ENCODE results near the gene STX2. TPM values are rescaled to one million over a fixed set of nuclear protein-coding genes. Genes with fewer than 3 reads are reported as not detected.
"Not testable (repeated sequence)": the region's sequence is repeated elsewhere in the genome, so short reads cannot be mapped to it uniquely, and the experiment has no call there.

Gene STX2
- total RNA-seq, 2 experiments from 2014 or later: 13.4 to 14.1 TPM

DNA sequence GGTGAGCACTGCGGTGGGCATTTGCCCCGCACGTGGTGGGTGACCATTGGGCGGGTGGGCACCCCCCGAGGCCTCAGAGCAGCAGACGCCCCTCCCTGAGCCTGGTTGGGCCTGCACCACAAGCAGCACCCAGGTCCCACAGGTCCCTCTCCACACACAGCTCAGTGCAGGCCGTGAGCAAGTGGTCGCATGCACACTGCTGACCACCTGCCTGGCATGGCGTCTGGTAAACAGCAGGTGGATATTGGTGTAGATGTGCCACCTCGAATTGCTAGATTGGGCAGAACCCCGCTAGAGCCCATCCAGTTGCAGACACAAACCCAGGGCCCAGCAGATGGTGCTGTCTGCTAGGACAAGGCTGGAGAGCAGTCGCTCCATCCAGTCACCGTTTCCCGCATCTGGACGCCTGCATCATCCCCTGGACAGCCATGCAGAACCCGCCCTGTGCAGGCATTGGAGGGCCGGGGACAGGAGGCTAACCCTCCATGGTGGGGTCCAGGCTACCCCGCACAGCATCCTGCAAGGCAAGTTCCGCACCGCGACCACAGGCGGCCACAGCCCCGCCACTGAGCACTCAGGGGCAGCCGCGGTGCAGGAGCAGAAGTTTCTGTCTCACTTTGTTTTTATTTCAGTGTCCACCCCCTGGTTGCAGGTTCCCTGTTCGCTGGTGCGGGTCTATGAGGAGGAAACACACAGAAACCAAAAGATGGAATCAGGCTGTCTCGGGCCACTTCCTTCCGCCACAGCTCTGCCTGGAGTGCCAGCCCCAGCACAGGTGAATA lies 77.3 kb downstream of the STX2 start:
- peaks cover 0 to 9% of the 10 kb centered on the region in 2 experiments for H3K9me3 ChIP-seq (ENCODE audit: control insufficient read depth in 1 of 2, insufficient read depth in 1 of 2, low read length in 2 of 2)
- H3K9me3 Mint-ChIP-seq: no peaks in the 10 kb centered on the region
- H3K36me3 Mint-ChIP-seq (ENCODE audit: low read depth): no peaks in the 10 kb centered on the region
- TF ChIP-seq, protein P1, sequence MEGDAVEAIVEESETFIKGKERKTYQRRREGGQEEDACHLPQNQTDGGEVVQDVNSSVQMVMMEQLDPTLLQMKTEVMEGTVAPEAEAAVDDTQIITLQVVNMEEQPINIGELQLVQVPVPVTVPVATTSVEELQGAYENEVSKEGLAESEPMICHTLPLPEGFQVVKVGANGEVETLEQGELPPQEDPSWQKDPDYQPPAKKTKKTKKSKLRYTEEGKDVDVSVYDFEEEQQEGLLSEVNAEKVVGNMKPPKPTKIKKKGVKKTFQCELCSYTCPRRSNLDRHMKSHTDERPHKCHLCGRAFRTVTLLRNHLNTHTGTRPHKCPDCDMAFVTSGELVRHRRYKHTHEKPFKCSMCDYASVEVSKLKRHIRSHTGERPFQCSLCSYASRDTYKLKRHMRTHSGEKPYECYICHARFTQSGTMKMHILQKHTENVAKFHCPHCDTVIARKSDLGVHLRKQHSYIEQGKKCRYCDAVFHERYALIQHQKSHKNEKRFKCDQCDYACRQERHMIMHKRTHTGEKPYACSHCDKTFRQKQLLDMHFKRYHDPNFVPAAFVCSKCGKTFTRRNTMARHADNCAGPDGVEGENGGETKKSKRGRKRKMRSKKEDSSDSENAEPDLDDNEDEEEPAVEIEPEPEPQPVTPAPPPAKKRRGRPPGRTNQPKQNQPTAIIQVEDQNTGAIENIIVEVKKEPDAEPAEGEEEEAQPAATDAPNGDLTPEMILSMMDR (IDR thresholded peaks at IDR 0.05): peak; percentile 58
- H3K36me3 ChIP-seq (ENCODE audit: insufficient read depth, low read length): no peaks in the 10 kb centered on the region
- ChIA-PET POLR2A (no interaction called here), CTCF (no interaction called here)
- peaks cover 6 to 13% of the 10 kb centered on the region in 2 experiments for H3K27me3 ChIP-seq (ENCODE audit: control insufficient read depth in 1 of 2, insufficient read depth in 2 of 2, low read length in 2 of 2)
- peaks cover 5% of the 10 kb centered on the region for H3K4me1 Mint-ChIP-seq (ENCODE audit: low read depth)
- H3K4me3 ChIP-seq (ENCODE audit: low read length): peak overlapping the region; percentile 47
- peak; percentile 26 to 73 (median 51) for DNase-seq
- peak; percentile 69 for ATAC-seq (ENCODE audit: poor library complexity)
- peaks cover 29% of the 10 kb centered on the region for H3K4me1 ChIP-seq (ENCODE audit: insufficient read depth, low read length)
- peak overlapping the region; percentile 72 for H3K4me3 Mint-ChIP-seq
- H3K27ac ChIP-seq (ENCODE audit: low read depth in 1 of 2, low read length in 2 of 2): no peak overlapping the region
- H3K27me3 Mint-ChIP-seq: peaks cover 20% of the 10 kb centered on the region
- intact Hi-C loops (cut with DNase I, micrococcal nuclease): loop anchor here (1.0 to 5.0 kb wide), 3 partner anchors 58 to 371 kb away; no protein-coding TSS in a partner anchor
- H3K27ac Mint-ChIP-seq: no peak overlapping the region

DNA sequence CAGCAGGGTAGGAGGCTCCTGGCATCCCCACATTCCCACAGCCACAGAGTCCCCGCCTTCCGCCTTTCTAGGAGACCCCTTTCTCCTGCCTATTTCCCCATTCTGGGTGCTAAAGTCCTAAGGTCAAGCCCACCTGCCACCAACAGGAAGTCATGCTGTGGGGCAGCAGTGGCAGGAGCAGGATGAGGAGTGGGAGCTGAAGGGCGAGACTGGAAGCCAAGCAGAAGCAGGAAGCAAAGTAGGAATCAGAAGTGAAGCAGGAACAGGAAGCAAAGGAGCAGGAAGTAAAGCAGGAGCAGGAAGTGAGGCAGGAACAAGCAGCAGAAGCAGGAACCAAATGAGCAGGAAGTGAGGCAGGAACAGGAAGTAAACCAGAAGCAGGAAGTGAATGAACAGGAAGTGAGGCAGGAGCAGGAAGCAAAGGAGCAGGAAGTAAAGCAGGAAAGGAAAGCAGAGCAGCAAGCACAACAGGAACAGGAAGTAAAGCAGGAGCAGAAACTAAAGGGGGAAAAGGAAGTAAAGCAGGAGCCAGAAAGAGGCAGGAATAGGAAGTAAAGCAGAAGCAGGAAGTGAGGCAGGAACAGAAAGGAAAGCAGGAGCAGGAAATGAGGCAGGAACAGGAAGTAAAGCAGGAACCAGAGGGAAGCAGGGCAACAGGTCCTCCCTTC lies 84.7 kb downstream of the STX2 start:
- Mint-ChIP-seq H3K4me1 (ENCODE audit: low read depth) (peaks cover 7% of the 10 kb centered on the region), H3K27me3 (no peaks in the 10 kb centered on the region), H3K36me3 (ENCODE audit: low read depth) (peaks cover 7% of the 10 kb centered on the region), H3K27ac (peak overlapping the region; percentile 73), H3K4me3 (peak overlapping the region; percentile 62), H3K9me3 (peaks cover 5% of the 10 kb centered on the region)
- Histone ChIP-seq H3K27ac (ENCODE audit: low read depth in 1 of 2, low read length in 2 of 2) (peak overlapping the region; percentile 58 to 64), H3K4me1 (ENCODE audit: insufficient read depth, low read length) (peaks cover 9% of the 10 kb centered on the region), H3K36me3 (ENCODE audit: insufficient read depth, low read length) (no peaks in the 10 kb centered on the region), H3K27me3 (ENCODE audit: control insufficient read depth in 1 of 2, insufficient read depth in 2 of 2, low read length in 2 of 2) (no peaks in the 10 kb centered on the region), H3K9me3 (ENCODE audit: control insufficient read depth in 1 of 2, insufficient read depth in 1 of 2, low read length in 2 of 2) (peaks cover 7 to 24% of the 10 kb centered on the region in 2 experiments), H3K4me3 (ENCODE audit: low read length) (no peak overlapping the region)
- TF ChIP-seq, protein P1 (IDR thresholded peaks at IDR 0.05): no peak
- DNase-seq (peak in 1 of 14 experiments; percentile 2), ATAC-seq (ENCODE audit: poor library complexity) (no peak)
- intact Hi-C loops (cut with DNase I, micrococcal nuclease): no loop called here
- CTCF ChIA-PET: no interaction called here
- POLR2A ChIA-PET: no interaction called here

DNA sequence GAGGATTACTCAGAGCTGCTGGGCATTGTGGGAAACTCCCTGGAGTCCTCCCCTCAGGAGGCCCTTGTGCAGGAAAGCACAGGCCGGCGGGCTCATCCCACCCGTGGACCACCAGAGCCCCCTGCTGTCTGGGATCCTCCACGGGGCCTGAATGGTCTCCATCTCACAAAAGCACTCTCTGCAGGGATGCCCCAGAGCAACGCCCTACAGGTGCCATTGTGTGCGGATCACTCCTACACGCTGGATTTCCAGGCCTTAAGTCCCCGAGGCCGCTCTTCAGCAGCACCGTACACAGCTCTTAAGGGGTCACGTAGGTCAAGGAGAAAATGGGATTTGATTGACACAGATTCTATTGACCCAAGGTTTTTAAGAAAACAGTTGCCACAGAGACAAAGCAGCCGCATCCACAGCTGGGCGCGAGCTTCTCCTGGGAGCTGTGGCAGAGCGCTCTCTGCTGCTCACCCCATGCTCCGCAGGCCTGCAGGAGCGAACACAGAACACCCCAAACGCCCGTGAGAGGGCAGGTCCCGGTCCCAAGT lies 86.3 kb downstream of the STX2 start:
- ChIA-PET POLR2A (no interaction called here), CTCF (no interaction called here)
- intact Hi-C loops (cut with DNase I, micrococcal nuclease): no loop called here
- Mint-ChIP-seq H3K9me3 (peaks cover 5% of the 10 kb centered on the region), H3K36me3 (ENCODE audit: low read depth) (peaks cover 7% of the 10 kb centered on the region), H3K27ac (no peak overlapping the region), H3K4me3 (no peak overlapping the region), H3K4me1 (ENCODE audit: low read depth) (peaks cover 14% of the 10 kb centered on the region), H3K27me3 (no peaks in the 10 kb centered on the region)
- no peaks in the 10 kb centered on the region for H3K27me3 ChIP-seq (ENCODE audit: control insufficient read depth in 1 of 2, insufficient read depth in 2 of 2, low read length in 2 of 2)
- H3K4me3 ChIP-seq (ENCODE audit: low read length): no peak overlapping the region
- no peaks in the 10 kb centered on the region for H3K36me3 ChIP-seq (ENCODE audit: insufficient read depth, low read length)
- peaks cover 15% of the 10 kb centered on the region for H3K4me1 ChIP-seq (ENCODE audit: insufficient read depth, low read length)
- no peak overlapping the region for H3K27ac ChIP-seq (ENCODE audit: low read depth in 1 of 2, low read length in 2 of 2)
- DNase-seq (no peak), ATAC-seq (ENCODE audit: poor library complexity) (no peak)
- TF ChIP-seq, protein P1 (IDR thresholded peaks at IDR 0.05): no peak
- H3K9me3 ChIP-seq (ENCODE audit: control insufficient read depth in 1 of 2, insufficient read depth in 1 of 2, low read length in 2 of 2): peaks cover 7 to 24% of the 10 kb centered on the region in 2 experiments

DNA sequence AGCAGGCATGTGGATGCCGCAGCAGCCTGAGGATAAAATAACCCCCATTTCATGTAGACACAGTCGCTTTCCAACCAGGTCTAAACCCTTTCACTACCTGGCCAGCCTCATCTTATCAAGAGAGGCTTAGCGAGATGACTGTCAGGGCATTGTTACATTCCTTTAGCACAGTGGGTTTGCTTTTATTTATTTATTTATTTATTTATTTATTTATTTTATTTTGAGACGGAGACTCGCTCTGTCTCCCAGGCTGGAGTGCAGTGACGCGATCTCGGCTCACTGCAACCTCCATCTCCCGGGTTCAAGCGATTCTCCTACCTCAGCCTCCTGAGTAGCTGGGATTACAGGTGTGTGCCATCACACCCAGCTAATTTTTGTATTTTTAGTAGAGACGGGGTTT lies 87.0 kb downstream of the STX2 start:
- H3K4me3 ChIP-seq (ENCODE audit: low read length); H3K9me3 Mint-ChIP-seq; ATAC-seq (ENCODE audit: poor library complexity); H3K27ac ChIP-seq (ENCODE audit: low read depth in 1 of 2, low read length in 2 of 2); H3K36me3 ChIP-seq (ENCODE audit: insufficient read depth, low read length); DNase-seq; CTCF ChIA-PET; intact Hi-C loops (cut with DNase I, micrococcal nuclease); POLR2A ChIA-PET; H3K27me3 Mint-ChIP-seq; H3K4me3 Mint-ChIP-seq; H3K27ac Mint-ChIP-seq; H3K36me3 Mint-ChIP-seq (ENCODE audit: low read depth); H3K27me3 ChIP-seq (ENCODE audit: control insufficient read depth in 1 of 2, insufficient read depth in 2 of 2, low read length in 2 of 2): not testable (repeated sequence)
- Histone ChIP-seq H3K9me3 (ENCODE audit: control insufficient read depth in 1 of 2, insufficient read depth in 1 of 2, low read length in 2 of 2) (peaks cover 7 to 24% of the 10 kb centered on the region in 2 experiments), H3K4me1 (ENCODE audit: insufficient read depth, low read length) (peaks cover 16% of the 10 kb centered on the region)
- H3K4me1 Mint-ChIP-seq (ENCODE audit: low read depth): peaks cover 15% of the 10 kb centered on the region
